Measurements from ENCODE around the gene ELMO2. TPM values are rescaled to one million over a fixed set of nuclear protein-coding genes. Genes with fewer than 3 reads are reported as not detected.
A peak's percentile ranks its signal among the peaks of the same experiment; 100 is the strongest.

The ELMO2 gene
- total and polyA plus RNA-seq, 2 experiments from 2014 or later, result 38.0 to 38.7 TPM

DNA sequence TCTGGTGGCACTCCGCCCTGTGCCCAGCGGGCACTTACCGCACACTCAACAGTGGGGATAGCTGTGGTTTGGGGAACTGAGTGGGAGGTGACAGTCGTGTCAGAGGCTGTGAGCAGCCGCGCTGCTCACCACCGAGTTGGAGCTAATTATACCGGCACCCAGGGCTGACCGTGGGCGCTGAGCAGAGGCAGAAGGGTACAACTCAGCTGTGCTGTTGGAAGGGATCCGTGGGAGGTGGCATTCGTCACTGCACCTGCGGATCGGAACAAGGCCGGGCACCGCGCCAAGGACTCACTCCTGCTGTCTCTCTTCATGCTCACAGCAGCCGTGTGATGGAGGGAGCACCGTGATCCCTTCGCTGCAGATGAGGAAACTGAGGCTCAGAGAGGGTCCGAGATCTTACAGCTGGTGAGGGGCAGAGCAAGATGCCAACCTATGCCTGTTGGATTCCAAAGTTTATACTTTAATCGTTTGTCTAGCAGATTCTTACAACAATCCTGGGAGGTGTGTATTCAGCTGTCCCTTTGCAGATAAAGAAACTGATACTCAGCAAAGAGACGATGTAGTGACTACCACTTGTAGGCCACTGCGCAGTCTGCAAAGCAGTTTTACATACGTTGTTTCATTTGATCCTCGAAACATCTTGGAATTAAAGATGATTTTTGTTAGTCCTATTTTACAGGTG is 713 bp upstream of the ELMO2 start:
- Histone ChIP-seq H3K27ac (no peak overlapping the region), H3K4me1 (ENCODE audit: low read depth) (peaks cover 16% of the 10 kb centered on the region), H3K36me3 (no peaks in the 10 kb centered on the region), H3K27me3 (peaks cover 6% of the 10 kb centered on the region), H3K9me3 (ENCODE audit: low read depth) (no peaks in the 10 kb centered on the region), H3K4me3 (peak overlapping the region; percentile 53)
- DNase-seq (ENCODE audit: low read depth in 1 of 2, low spot score in 1 of 2), result peak; percentile 19 to 21
- TF ChIP-seq, protein P1, sequence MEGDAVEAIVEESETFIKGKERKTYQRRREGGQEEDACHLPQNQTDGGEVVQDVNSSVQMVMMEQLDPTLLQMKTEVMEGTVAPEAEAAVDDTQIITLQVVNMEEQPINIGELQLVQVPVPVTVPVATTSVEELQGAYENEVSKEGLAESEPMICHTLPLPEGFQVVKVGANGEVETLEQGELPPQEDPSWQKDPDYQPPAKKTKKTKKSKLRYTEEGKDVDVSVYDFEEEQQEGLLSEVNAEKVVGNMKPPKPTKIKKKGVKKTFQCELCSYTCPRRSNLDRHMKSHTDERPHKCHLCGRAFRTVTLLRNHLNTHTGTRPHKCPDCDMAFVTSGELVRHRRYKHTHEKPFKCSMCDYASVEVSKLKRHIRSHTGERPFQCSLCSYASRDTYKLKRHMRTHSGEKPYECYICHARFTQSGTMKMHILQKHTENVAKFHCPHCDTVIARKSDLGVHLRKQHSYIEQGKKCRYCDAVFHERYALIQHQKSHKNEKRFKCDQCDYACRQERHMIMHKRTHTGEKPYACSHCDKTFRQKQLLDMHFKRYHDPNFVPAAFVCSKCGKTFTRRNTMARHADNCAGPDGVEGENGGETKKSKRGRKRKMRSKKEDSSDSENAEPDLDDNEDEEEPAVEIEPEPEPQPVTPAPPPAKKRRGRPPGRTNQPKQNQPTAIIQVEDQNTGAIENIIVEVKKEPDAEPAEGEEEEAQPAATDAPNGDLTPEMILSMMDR (IDR thresholded peaks at IDR 0.05; ENCODE audit: low read depth, low read length), result peak; percentile 1

DNA sequence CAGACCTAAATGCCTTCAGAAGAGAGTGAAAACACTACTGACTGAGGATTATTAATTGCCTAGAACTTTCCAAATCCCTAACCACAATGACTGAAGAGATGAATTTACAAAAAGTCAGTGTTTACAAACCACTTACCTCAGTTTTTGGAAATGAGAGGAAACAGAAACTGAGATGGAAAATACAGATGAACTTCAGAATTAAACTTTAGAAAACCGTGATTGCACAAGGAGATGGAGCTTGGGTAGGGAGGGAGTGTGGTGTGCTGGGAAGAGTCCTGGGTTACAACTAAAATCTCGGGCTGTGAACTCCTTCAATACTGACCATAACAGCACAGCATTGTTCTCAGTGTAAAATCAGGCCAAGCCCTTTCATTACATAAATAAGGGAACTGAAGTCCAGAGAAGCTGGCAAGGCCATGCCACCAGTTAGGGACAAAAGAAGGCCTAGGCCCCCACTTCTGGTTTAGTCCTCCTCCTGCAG is 4.0 kb downstream of the ELMO2 start:
- H3K9me3 ChIP-seq (ENCODE audit: low read depth), result no peaks in the 10 kb centered on the region
- H3K27ac ChIP-seq, result no peak overlapping the region
- H3K4me3 ChIP-seq, result no peak overlapping the region
- no peaks in the 10 kb centered on the region for H3K36me3 ChIP-seq
- peak in 1 of 2 donors; percentile 13 for DNase-seq (ENCODE audit: low read depth in 1 of 2, low spot score in 1 of 2)
- H3K27me3 ChIP-seq, result peaks cover 10% of the 10 kb centered on the region
- H3K4me1 ChIP-seq (ENCODE audit: low read depth), result peaks cover 28% of the 10 kb centered on the region
- TF ChIP-seq, protein P1 (IDR thresholded peaks at IDR 0.05; ENCODE audit: low read depth, low read length), result no peak

DNA sequence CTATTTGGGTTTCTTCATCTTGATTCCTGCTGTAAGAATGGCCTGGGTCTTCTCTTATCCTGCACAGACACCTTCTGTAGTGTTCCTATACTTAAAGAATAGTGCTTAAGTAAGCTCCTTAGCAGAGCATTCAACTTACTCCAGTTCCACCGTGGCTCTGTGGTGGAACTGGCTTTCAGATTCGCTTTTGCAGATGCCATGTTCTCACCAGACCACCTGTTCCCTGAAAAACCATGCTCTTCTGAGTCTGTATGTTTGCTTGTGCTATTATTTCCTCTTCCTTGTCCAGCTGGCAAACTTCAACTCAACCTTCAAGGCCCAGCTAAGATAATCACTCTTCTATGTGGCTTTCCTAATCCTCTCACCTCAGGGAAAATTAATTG is 4.9 kb downstream of the ELMO2 start:
- no peak for DNase-seq (ENCODE audit: low read depth in 1 of 2, low spot score in 1 of 2)
- H3K4me3 ChIP-seq, result no peak overlapping the region
- no peak overlapping the region for H3K27ac ChIP-seq
- H3K36me3 ChIP-seq, result no peaks in the 10 kb centered on the region
- peaks cover 28% of the 10 kb centered on the region for H3K4me1 ChIP-seq (ENCODE audit: low read depth)
- H3K27me3 ChIP-seq, result peaks cover 10% of the 10 kb centered on the region
- TF ChIP-seq, protein P1 (IDR thresholded peaks at IDR 0.05; ENCODE audit: low read depth, low read length), result no peak
- no peaks in the 10 kb centered on the region for H3K9me3 ChIP-seq (ENCODE audit: low read depth)

DNA sequence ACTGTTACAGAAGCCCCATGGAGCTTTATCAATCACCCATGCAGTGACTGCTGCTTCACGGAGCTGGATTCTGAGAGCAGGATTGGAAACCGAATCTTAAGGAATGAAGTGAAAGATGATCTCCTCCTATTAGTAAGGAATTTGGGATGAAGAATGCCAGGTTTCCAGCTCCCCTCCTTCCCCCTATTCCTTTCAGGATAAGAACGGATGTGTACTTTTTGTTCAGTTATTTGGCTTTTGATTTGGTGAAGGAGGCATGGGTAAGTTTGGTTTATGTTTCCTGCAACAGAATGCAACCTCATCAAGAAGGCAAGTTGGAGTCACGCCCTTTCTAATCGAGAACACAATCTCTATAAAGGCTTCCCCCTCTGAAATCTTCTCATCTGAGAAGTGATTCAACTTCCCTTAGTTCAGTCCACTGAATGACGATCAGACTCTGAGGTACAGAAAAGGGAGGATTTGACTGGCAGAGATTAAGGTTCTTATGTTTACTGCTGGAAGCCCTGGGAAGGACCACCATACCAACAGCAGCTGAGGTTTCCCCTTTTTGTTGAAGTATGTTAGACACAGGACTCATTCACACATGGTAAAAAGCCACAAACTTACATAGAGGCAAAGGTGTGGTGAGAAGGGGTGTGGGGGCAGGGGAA is 5.5 kb downstream of the ELMO2 start:
- DNase-seq (ENCODE audit: low read depth in 1 of 2, low spot score in 1 of 2), result peak in 1 of 2 donors; percentile 45
- H3K4me1 ChIP-seq (ENCODE audit: low read depth), result peaks cover 28% of the 10 kb centered on the region

DNA sequence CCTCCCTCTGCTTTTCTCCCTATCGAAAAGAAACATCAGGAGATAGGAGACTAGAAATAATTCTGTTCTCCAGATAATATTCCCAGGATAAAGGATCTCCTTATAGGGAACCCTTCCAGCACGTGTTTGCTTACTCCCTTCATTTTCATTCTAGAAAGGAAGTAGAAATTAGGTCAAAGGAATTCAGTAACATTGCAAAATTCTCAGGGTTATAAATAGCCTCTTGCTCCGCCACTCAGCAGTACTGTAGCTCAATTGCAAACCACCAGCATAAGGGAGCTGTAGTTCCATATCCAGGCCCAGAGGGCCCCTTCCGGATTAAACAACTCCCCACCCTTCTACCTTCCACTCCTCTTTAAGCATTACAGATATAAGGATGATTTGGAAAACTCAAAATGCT is 6.2 kb downstream of the ELMO2 start:
- DNase-seq (ENCODE audit: low read depth in 1 of 2, low spot score in 1 of 2), result peak; percentile 37 to 90
- no peak overlapping the region for H3K4me3 ChIP-seq
- no peaks in the 10 kb centered on the region for H3K9me3 ChIP-seq (ENCODE audit: low read depth)
- no peaks in the 10 kb centered on the region for H3K36me3 ChIP-seq
- H3K27ac ChIP-seq, result peak overlapping the region; percentile 44
- TF ChIP-seq, protein P1 (IDR thresholded peaks at IDR 0.05; ENCODE audit: low read depth, low read length), result no peak
- peaks cover 10% of the 10 kb centered on the region for H3K27me3 ChIP-seq
- H3K4me1 ChIP-seq (ENCODE audit: low read depth), result peaks cover 31% of the 10 kb centered on the region

More for the DNA sequence above, 5.5 kb downstream of the ELMO2 start:
- Histone ChIP-seq H3K27ac (peak overlapping the region; percentile 44), H3K36me3 (no peaks in the 10 kb centered on the region), H3K27me3 (peaks cover 10% of the 10 kb centered on the region), H3K4me3 (no peak overlapping the region), H3K9me3 (ENCODE audit: low read depth) (no peaks in the 10 kb centered on the region)
- TF ChIP-seq, protein P1 (IDR thresholded peaks at IDR 0.05; ENCODE audit: low read depth, low read length), result no peak
